Mesothelial cell of epicardium (in vitro differentiated cells): ENCODE results near the gene DNASE1L2. TPM values are rescaled to one million over a fixed set of nuclear protein-coding genes. Genes with fewer than 3 reads are reported as not detected.

Source experiments
- DNase-seq, 2 experiments: peaks; one replicate each; pipeline ENCODE4 v3.0.0; 2021; ENCODE audit warnings: low spot score in 2 of 2; ENCODE audit not compliant: unreplicated experiment in 2 of 2
- H3K27ac Mint-ChIP-seq: 2 replicates; pipeline ENCODE4 v1.8.0; 2021; ENCODE audit warnings: mixed read lengths
- H3K27me3 Mint-ChIP-seq: 2 replicates; pipeline ENCODE4 v1.8.0; 2021; ENCODE audit warnings: low read depth, mixed read lengths
- H3K36me3 Mint-ChIP-seq: 2 replicates; pipeline ENCODE4 v1.8.0; 2021; ENCODE audit warnings: mixed read lengths
- H3K4me1 Mint-ChIP-seq: 2 replicates; pipeline ENCODE4 v1.8.0; 2021; ENCODE audit warnings: mixed read lengths
- H3K4me3 Mint-ChIP-seq: 2 replicates; pipeline ENCODE4 v1.8.0; 2021; ENCODE audit warnings: mild to moderate bottlenecking, moderate library complexity, mixed read lengths
- H3K9me3 Mint-ChIP-seq: 2 replicates; pipeline ENCODE4 v1.8.0; 2021; ENCODE audit warnings: mixed read lengths
- CTCF ChIP-seq: fragments of 200-600 bp; sonication (generic); IDR thresholded peaks from one replicate; pipeline ENCODE4 v1.5.0; 2021; ENCODE audit warnings: antibody characterized with exemption; ENCODE audit not compliant: unreplicated experiment
- total RNA-seq: library from RNA; stranded (reverse); gene quantifications from 3 replicates; pipeline ENCODE4 v1.2.1, GENCODE V29; 2021

DNASE1L2 gene
- total RNA-seq, 1 donor from 2014 or later: 1.0 TPM

GRCh38 chr16:2250652-2251295, 14.5 kb downstream of the DNASE1L2 start:
- no peak for DNase-seq
- Mint-ChIP-seq H3K36me3 (peaks cover 19% of the 10 kb centered on the region), H3K4me3 (peak overlapping the region; percentile 82), H3K9me3 (no peaks in the 10 kb centered on the region), H3K27ac (peak overlapping the region; percentile 89), H3K4me1 (peaks cover 7% of the 10 kb centered on the region), H3K27me3 (no peaks in the 10 kb centered on the region)
- TF ChIP-seq CTCF: no peak

GRCh38 chr16:2251296-2252111, 15.3 kb downstream of the DNASE1L2 start, which contains the start of gene ECI1:
ECI1 (minus strand) TSS chr16:2251587; CDS start chr16:2251566, 21 bp downstream.
- Mint-ChIP-seq H3K9me3 (no peaks in the 10 kb centered on the region), H3K36me3 (peaks cover 23% of the 10 kb centered on the region), H3K27me3 (no peaks in the 10 kb centered on the region), H3K4me1 (peaks cover 7% of the 10 kb centered on the region), H3K27ac (peak within 1 kb of the TSS; percentile 89), H3K4me3 (peak within 1 kb of the TSS; percentile 82)
- DNase-seq: peak; percentile 75 to 88
- TF ChIP-seq CTCF: peak; percentile 32

DNA sequence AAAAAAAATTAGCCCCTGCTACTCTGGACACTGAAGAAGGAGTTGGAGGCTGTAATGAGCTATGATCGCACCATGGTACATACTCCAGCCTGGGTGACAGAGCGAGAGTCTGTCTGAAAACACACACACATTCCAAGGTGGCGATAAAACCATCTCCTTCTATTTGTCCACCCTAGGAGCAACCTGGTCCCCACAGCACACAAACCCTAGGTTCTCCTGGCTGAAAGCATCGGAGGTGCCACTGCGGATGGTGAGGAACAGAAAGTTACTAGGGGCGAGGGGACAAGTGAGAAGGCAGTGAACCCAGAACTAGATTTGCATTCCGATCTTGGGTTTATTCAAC, 16.5 kb downstream of the DNASE1L2 start:
- H3K4me3 Mint-ChIP-seq: no peak overlapping the region
- H3K36me3 Mint-ChIP-seq: peaks cover 30% of the 10 kb centered on the region
- H3K4me1 Mint-ChIP-seq: peaks cover 7% of the 10 kb centered on the region
- no peak for TF ChIP-seq CTCF
- peak overlapping the region; percentile 77 for H3K27ac Mint-ChIP-seq
- no peaks in the 10 kb centered on the region for H3K9me3 Mint-ChIP-seq
- no peak for DNase-seq
- H3K27me3 Mint-ChIP-seq: no peaks in the 10 kb centered on the region

DNA sequence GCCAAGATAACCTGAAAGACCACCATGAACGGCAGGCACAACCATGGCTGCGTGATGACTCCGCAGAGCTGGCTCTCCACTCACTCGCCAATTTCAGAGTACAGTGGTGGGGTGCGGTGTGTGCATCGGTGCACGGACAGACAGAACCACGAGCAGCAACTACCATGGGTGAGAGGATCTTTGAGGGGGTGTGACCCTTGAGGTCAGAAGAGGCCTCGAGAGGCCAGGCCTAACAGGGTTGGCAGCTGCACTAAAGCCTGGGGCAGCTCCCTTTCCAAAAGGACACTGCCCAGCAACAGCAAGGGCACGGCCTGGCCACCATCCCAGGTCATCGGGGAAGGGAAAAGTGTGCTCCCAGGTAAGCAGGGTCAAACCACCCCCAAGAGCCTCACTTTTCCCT, 17.0 kb downstream of the DNASE1L2 start:
- peaks cover 32% of the 10 kb centered on the region for H3K36me3 Mint-ChIP-seq
- no peak overlapping the region for H3K4me3 Mint-ChIP-seq
- TF ChIP-seq CTCF: no peak
- no peaks in the 10 kb centered on the region for H3K9me3 Mint-ChIP-seq
- no peak for DNase-seq
- no peaks in the 10 kb centered on the region for H3K27me3 Mint-ChIP-seq
- peaks cover 7% of the 10 kb centered on the region for H3K4me1 Mint-ChIP-seq
- peak overlapping the region; percentile 77 for H3K27ac Mint-ChIP-seq

DNA sequence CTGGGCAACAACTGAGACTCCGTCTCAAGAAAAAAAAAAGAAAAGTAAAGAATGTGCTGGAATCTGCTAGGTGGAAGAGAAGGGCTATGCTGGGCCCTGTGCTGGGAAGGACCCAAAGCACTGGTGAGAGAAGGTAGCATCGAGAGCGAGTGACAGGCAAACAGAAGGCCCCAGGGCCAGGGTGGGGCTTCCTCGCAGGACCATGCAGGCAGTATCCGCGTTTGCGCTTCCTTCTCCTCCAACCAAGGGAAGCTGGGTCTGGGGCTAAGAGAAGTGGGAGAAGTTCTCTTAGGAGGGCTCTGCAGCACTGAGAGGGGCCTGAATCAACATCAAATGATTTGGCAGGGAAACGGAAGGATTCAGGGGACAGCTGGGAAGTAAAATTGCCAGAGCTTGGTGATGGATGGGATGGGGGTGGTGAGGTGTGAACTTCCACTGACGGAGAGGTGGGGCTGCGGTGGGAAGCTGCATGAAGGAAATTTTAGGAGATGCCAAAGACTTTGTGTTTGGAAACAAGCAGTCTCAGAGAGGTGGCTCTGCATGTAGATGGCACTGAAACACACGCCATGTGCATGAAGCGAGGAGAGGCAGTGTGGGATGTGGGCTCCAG, 20.4 kb downstream of the DNASE1L2 start:
- Mint-ChIP-seq H3K36me3 (peaks cover 49% of the 10 kb centered on the region), H3K4me3 (no peak overlapping the region), H3K9me3 (no peaks in the 10 kb centered on the region), H3K27ac (no peak overlapping the region), H3K4me1 (no peaks in the 10 kb centered on the region), H3K27me3 (no peaks in the 10 kb centered on the region)
- TF ChIP-seq CTCF: no peak
- no peak for DNase-seq
